Choroid plexus epithelial cell (primary cell): ENCODE measurements around the gene B3GAT2.

Experiments
- DNase-seq: peaks from one replicate; pipeline ENCODE4 v3.0.0-alpha.2; 2010; ENCODE audit warnings: low read depth
- H3K4me3 ChIP-seq: 2 replicates; pipeline ENCODE4 v1.5.1; 2011; ENCODE audit warnings: low read depth, mild to moderate bottlenecking, control low read depth, low read length, moderate library complexity
- TF ChIP-seq, protein P1 (sequence below): conservative IDR thresholded peaks from 2 replicates; pipeline ENCODE4 v1.5.1; 2011; ENCODE audit warnings: low read depth, mild to moderate bottlenecking, control low read depth, inconsistent platforms, low read length, moderate library complexity

The B3GAT2 gene

GRCh38 chr6:70956451-70957283 lies at the start of gene B3GAT2:
B3GAT2 (minus strand) TSS chr6:70957060; CDS start chr6:70956429, 631 bp downstream.
- peak; percentile 28 for DNase-seq
- H3K4me3 ChIP-seq = peak within 1 kb of the TSS; percentile 48
- TF ChIP-seq, protein P1, sequence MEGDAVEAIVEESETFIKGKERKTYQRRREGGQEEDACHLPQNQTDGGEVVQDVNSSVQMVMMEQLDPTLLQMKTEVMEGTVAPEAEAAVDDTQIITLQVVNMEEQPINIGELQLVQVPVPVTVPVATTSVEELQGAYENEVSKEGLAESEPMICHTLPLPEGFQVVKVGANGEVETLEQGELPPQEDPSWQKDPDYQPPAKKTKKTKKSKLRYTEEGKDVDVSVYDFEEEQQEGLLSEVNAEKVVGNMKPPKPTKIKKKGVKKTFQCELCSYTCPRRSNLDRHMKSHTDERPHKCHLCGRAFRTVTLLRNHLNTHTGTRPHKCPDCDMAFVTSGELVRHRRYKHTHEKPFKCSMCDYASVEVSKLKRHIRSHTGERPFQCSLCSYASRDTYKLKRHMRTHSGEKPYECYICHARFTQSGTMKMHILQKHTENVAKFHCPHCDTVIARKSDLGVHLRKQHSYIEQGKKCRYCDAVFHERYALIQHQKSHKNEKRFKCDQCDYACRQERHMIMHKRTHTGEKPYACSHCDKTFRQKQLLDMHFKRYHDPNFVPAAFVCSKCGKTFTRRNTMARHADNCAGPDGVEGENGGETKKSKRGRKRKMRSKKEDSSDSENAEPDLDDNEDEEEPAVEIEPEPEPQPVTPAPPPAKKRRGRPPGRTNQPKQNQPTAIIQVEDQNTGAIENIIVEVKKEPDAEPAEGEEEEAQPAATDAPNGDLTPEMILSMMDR = no peak

- no peak for DNase-seq
- TF ChIP-seq, protein P1 = no peak
- H3K4me3 ChIP-seq = no peak overlapping the region
These were observed 41.3 kb upstream of the B3GAT2 start for GRCh38 chr6:70998148-70998547.

GRCh38 chr6:70997379-70997778 lies 40.5 kb upstream of the B3GAT2 start:
- TF ChIP-seq, protein P1 = no peak
- DNase-seq = no peak
- no peak overlapping the region for H3K4me3 ChIP-seq

DNA sequence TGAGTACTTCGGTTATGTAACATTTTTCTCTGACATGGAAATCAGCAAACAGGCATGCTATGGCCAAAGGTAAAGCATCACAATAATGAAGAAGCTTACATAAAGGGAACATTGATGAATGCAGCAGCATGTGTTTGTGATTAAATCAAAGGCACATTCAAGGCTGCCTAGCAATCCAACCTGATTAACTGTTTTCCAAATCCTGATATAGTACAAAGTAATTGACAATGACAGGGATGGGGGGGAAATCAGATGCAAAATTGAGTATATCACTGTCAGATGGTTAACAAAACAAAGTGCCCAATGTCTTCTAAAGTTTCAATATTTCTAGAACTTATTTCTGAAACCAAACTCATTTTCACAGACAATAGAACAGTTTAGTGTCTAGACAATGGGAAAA lies 39.2 kb upstream of the B3GAT2 start:
- H3K4me3 ChIP-seq = no peak overlapping the region
- no peak for DNase-seq
- TF ChIP-seq, protein P1 = no peak

DNA sequence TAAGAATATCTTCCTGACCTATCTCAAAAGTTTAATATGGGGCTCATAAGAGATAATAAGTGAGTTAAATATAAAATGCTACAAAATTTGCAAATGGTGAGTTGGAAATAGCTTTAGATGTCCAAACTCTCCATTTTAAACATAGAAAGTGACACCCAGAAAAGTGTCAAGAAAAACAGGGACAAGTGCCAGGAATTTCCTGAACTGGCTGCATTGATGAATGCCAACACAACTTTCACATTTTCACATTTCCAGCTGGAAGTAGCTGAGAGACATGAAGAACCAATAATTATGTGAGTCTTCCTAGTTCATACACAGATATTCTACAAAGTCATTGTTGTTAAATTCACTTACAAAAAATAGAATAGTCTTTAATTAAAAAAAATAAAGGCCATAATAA lies 38.6 kb upstream of the B3GAT2 start:
- TF ChIP-seq, protein P1 = no peak

DNA sequence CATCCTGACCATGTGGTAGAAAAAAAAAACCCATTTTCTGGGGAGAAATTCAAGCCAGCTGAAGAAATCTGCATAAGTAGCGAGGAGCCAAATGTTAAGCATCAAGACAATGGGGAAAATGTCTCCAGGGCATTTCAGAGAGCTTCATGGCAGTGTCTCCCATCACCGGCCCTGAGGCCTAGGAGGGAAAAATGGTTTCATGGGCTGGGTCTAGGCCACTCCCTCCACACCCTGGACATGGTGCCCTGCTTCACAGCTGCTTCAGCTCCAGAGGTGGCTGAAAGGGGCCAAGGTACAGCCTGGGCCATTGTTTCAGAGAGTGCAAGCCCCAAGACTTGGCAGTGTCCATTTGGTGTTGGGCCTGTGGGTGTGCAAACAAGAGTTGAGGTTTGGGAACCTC lies 34.4 kb upstream of the B3GAT2 start:
- TF ChIP-seq, protein P1 = no peak
- H3K4me3 ChIP-seq = no peak overlapping the region
- DNase-seq = no peak

More for the DNA sequence above, 38.6 kb upstream of the B3GAT2 start:
- H3K4me3 ChIP-seq = no peak overlapping the region
- no peak for DNase-seq

GRCh38 chr6:70985156-70985555 lies 28.3 kb upstream of the B3GAT2 start:
- no peak for DNase-seq
- TF ChIP-seq, protein P1 = no peak
- no peak overlapping the region for H3K4me3 ChIP-seq
